B cell (primary cell): ENCODE results near the gene IFI35. TPM values are rescaled to one million over a fixed set of nuclear protein-coding genes. Genes with fewer than 3 reads are reported as not detected.

Experiments used
- ATAC-seq: fragments of 200-7000 bp; cut with Tn5 transposase; one replicate; pipeline ENCODE4 v1.10.0; 2021; ENCODE audit warnings: low read depth, mild to moderate bottlenecking, moderate number of reproducible peaks, moderate library complexity
- CTCF ChIA-PET: fragments of 350-600 bp; sonication (Branson Sonifier 250); formaldehyde crosslinking; loops from one replicate; lab custom pipeline; 2021; ENCODE audit warnings: antibody characterized with exemption, inconsistent platforms; lab: Charles Lee
- POLR2A ChIA-PET: fragments of 350-600 bp; sonication (Branson Sonifier 250); formaldehyde crosslinking; loops from one replicate; lab custom pipeline; 2021; ENCODE audit warnings: antibody characterized with exemption; lab: Charles Lee
- DNase-seq: peaks from one replicate; pipeline ENCODE4 v3.0.0; 2013
- H2AFZ ChIP-seq: 2 replicates; pipeline ENCODE4 v1.6.1; 2012; ENCODE audit warnings: mild to moderate bottlenecking, low read depth, low read length; ENCODE audit not compliant: insufficient read depth, poor library complexity, severe bottlenecking
- H3K27ac ChIP-seq, 2 donors: 1 replicate in 1 of 2; 2 replicates in 1 of 2; pipeline ENCODE4 v1.5.1; 2012 to 2013; ENCODE audit warnings: low read length in 2 of 2, mild to moderate bottlenecking in 2 of 2, moderate library complexity in 1 of 2
- H3K27me3 ChIP-seq, 4 experiments: fragments of 200-600 bp in 1 of 4; sonication (generic) in 1 of 4; replicated peaks in 1 of 4; 1 replicate in 2 of 4; 2 replicates in 2 of 4; pipeline versions ENCODE4 v1.6.1 to v1.7.0; 2013 to 2016; ENCODE audit warnings: low read length in 3 of 4, mild to moderate bottlenecking in 2 of 4, mixed read lengths in 1 of 4, moderate library complexity in 1 of 4; ENCODE audit not compliant: insufficient read depth in 4 of 4, control insufficient read depth in 3 of 4; ENCODE audit errors: control extremely low read depth in 1 of 4
- H3K36me3 ChIP-seq, 2 experiments: replicated peaks in 1 of 2; 1 replicate in 1 of 2; 2 replicates in 1 of 2; pipeline versions ENCODE4 v1.6.1 to v1.7.1; 2013; ENCODE audit warnings: low read length in 1 of 2; ENCODE audit not compliant: insufficient read depth in 2 of 2, control insufficient read depth in 1 of 2; ENCODE audit errors: control extremely low read depth in 1 of 2, extremely low read depth in 1 of 2
- H3K4me1 ChIP-seq, 2 donors: fragments of 200-600 bp in 1 of 2; sonication (generic) in 1 of 2; 1 replicate in 1 of 2; 2 replicates in 1 of 2; pipeline versions ENCODE4 v1.5.1 to v1.6.1; 2013 to 2017; ENCODE audit warnings: low read length in 2 of 2; ENCODE audit not compliant: control insufficient read depth in 2 of 2, insufficient read depth in 2 of 2
- H3K4me2 ChIP-seq: replicated peaks from 2 replicates; pipeline ENCODE3; 2012; ENCODE audit warnings: mild to moderate bottlenecking, low read depth, low read length; ENCODE audit not compliant: poor library complexity, severe bottlenecking
- H3K4me3 ChIP-seq, 5 experiments: fragments of 200-600 bp in 1 of 5; sonication (generic) in 1 of 5; 1 replicate in 3 of 5; 2 replicates in 2 of 5; pipeline versions ENCODE4 v1.5.1 to v1.7.0; 2011 to 2016; ENCODE audit warnings: low read length in 4 of 5, mild to moderate bottlenecking in 4 of 5, low read depth in 2 of 5, control low read depth in 1 of 5, moderate library complexity in 1 of 5; ENCODE audit not compliant: insufficient read depth in 1 of 5; ENCODE audit errors: control extremely low read depth in 1 of 5, extremely low read depth in 1 of 5
- H3K79me2 ChIP-seq: fragments of 200-600 bp; sonication (generic); one replicate; pipeline ENCODE4 v1.6.0; 2016; ENCODE audit warnings: low read length; ENCODE audit not compliant: control insufficient read depth, insufficient read depth
- H3K9ac ChIP-seq: fragments of 200-600 bp; sonication (generic); 2 replicates; pipeline ENCODE4 v1.6.1; 2017; ENCODE audit warnings: mild to moderate bottlenecking, low read length, moderate library complexity
- H3K9me3 ChIP-seq, 3 donors: one replicate each; pipeline versions ENCODE4 v1.6.1 to v1.7.1; 2013; ENCODE audit warnings: low read length in 2 of 3; ENCODE audit not compliant: control insufficient read depth in 2 of 3, insufficient read depth in 1 of 3; ENCODE audit errors: control extremely low read depth in 1 of 3
- H4K20me1 ChIP-seq: 2 replicates; pipeline ENCODE4 v1.6.0; 2012; ENCODE audit warnings: mild to moderate bottlenecking, low read length; ENCODE audit not compliant: insufficient read depth, control insufficient read depth, poor library complexity, severe bottlenecking
- H3K27ac Mint-ChIP-seq: one replicate; pipeline ENCODE4 v1.8.0; 2021; ENCODE audit warnings: mixed read lengths
- H3K27me3 Mint-ChIP-seq: one replicate; pipeline ENCODE4 v1.8.0; 2021; ENCODE audit warnings: mixed read lengths
- H3K4me1 Mint-ChIP-seq: one replicate; pipeline ENCODE4 v1.8.0; 2021; ENCODE audit warnings: mixed read lengths
- H3K4me3 Mint-ChIP-seq: one replicate; pipeline ENCODE4 v1.8.0; 2021; ENCODE audit warnings: mixed read lengths
- H3K9me3 Mint-ChIP-seq: one replicate; pipeline ENCODE4 v1.8.0; 2022; ENCODE audit warnings: mixed read lengths; ENCODE audit not compliant: insufficient read depth
- EZH2 ChIP-seq: IDR thresholded peaks from 2 replicates; pipeline ENCODE4 v1.6.1; 2012; ENCODE audit warnings: borderline replicate concordance, low read depth, mild to moderate bottlenecking, moderate library complexity, low read length; ENCODE audit not compliant: insufficient read depth, poor library complexity, severe bottlenecking
- WGBS: methylation state at CpG from one replicate; pipeline ENCODE4 v1.1.5; 2013; ENCODE audit warnings: missing lambda C conversion rate; ENCODE audit not compliant: insufficient coverage; 5-methylcytosine and 5-hydroxymethylcytosine counted together
- intact Hi-C: fragments of 100-400 bp; cut with micrococcal nuclease; formaldehyde crosslinking; loops from one replicate; pipeline ENCODE4 v1.10.0; 2022
- polyA plus RNA-seq: library from polyadenylated mRNA; depleted of rRNA; stranded (reverse); fragments of >200 nt; gene quantifications from 2 replicates; pipeline ENCODE4 v1.2.3, GENCODE V29; 2012
- total RNA-seq, 2 donors: library from RNA; stranded (reverse); fragments of 120-200 nt in 1 of 2; gene quantifications; 1 replicate in 1 of 2; 2 replicates in 1 of 2; pipeline versions ENCODE4 v1.2.3 to v1.2.4, GENCODE V29; 2013 to 2022
- TF ChIP-seq, protein P1 (sequence below): fragments of 200-600 bp; IDR thresholded peaks from one replicate; pipeline ENCODE4 v1.8.0; 2022; ENCODE audit warnings: antibody characterized with exemption, mild to moderate bottlenecking

IFI35 gene
- total and polyA plus RNA-seq, 2 donors (not counting 1 experiment from before 2014, with no cell fraction given), result 37.2 to 42.2 TPM

DNA sequence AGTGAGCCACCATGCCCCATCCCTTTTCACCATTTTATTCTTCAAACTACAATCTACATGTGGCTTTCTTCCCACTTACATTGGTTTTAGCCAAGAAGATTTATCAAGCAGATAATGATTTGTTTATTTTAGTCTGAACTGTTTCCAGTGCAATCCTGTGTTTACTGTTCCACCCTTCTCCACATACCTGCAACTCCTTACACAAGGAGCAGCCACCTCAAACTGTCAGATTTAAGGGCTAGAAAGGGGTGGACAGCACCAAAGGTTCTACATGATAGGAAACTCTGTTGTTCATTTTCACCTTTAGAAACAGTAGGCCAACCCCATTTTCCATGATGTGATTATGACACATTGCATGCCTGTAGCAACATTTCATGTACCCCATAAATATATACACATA, 24.3 kb upstream of the IFI35 start:
- CTCF ChIA-PET, result no interaction called here
- DNase-seq (no peak), ATAC-seq (no peak)
- no peaks in the 10 kb centered on the region for H3K9me3 ChIP-seq
- no peak overlapping the region for H3K9ac ChIP-seq
- H3K27me3 ChIP-seq, result no peaks in the 10 kb centered on the region
- no peak overlapping the region for H3K4me3 ChIP-seq
- intact Hi-C loops, result loop anchor here (10.0 kb wide), 1 partner anchor 307 kb away; the partner anchor contains the start of gene PLEKHH3
- peak overlapping the region; percentile 93 for H3K4me2 ChIP-seq
- H4K20me1 ChIP-seq, result no peaks in the 10 kb centered on the region
- no peak overlapping the region for H2AFZ ChIP-seq
- H3K27me3 Mint-ChIP-seq, result no peaks in the 10 kb centered on the region
- peak overlapping the region; percentile 19 to 86 for H3K27ac ChIP-seq
- TF ChIP-seq, protein P1, sequence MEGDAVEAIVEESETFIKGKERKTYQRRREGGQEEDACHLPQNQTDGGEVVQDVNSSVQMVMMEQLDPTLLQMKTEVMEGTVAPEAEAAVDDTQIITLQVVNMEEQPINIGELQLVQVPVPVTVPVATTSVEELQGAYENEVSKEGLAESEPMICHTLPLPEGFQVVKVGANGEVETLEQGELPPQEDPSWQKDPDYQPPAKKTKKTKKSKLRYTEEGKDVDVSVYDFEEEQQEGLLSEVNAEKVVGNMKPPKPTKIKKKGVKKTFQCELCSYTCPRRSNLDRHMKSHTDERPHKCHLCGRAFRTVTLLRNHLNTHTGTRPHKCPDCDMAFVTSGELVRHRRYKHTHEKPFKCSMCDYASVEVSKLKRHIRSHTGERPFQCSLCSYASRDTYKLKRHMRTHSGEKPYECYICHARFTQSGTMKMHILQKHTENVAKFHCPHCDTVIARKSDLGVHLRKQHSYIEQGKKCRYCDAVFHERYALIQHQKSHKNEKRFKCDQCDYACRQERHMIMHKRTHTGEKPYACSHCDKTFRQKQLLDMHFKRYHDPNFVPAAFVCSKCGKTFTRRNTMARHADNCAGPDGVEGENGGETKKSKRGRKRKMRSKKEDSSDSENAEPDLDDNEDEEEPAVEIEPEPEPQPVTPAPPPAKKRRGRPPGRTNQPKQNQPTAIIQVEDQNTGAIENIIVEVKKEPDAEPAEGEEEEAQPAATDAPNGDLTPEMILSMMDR, result no peak
- no peak for TF ChIP-seq EZH2
- peaks cover 61% of the 10 kb centered on the region for H3K4me1 Mint-ChIP-seq
- peaks cover 0 to 7% of the 10 kb centered on the region in 2 experiments for H3K36me3 ChIP-seq
- POLR2A ChIA-PET, result interaction anchor here (0.7 kb wide), 1 partner anchor 1156 kb away, joined by 5 read pairs; no protein-coding TSS in a partner anchor
- peaks cover 60 to 71% of the 10 kb centered on the region in 2 donors for H3K4me1 ChIP-seq
- peak overlapping the region; percentile 99 for H3K4me3 Mint-ChIP-seq
- peaks cover 58% of the 10 kb centered on the region for H3K79me2 ChIP-seq
- peak overlapping the region; percentile 71 for H3K27ac Mint-ChIP-seq
- no peaks in the 10 kb centered on the region for H3K9me3 Mint-ChIP-seq

GRCh38 chr17:42985225-42985624, 21.4 kb upstream of the IFI35 start:
- no peaks in the 10 kb centered on the region for H3K9me3 Mint-ChIP-seq
- Histone ChIP-seq H2AFZ (no peak overlapping the region), H3K79me2 (peaks cover 79% of the 10 kb centered on the region), H4K20me1 (no peaks in the 10 kb centered on the region), H3K4me2 (peak overlapping the region; percentile 74), H3K9me3 (no peaks in the 10 kb centered on the region), H3K27ac (peak overlapping the region; percentile 58 to 77), H3K4me1 (peaks cover 57 to 64% of the 10 kb centered on the region in 2 donors), H3K36me3 (peaks cover 16 to 35% of the 10 kb centered on the region in 2 experiments), H3K27me3 (no peaks in the 10 kb centered on the region), H3K9ac (peak overlapping the region; percentile 58), H3K4me3 (peak overlapping the region; percentile 22 to 59 (median 46))
- H3K27ac Mint-ChIP-seq, result peak overlapping the region; percentile 91
- peaks cover 58% of the 10 kb centered on the region for H3K4me1 Mint-ChIP-seq
- intact Hi-C loops, result loop anchor here (1.0 to 10.0 kb wide), 2 partner anchors 13 to 310 kb away; partner anchors contain the start of genes PLEKHH3 and RPL27
- DNase-seq, result peak; percentile 87
- WGBS, result no CpG with 5 or more reads among the region's 1 CpG
- ATAC-seq, result peak; percentile 53
- no peaks in the 10 kb centered on the region for H3K27me3 Mint-ChIP-seq
- peak overlapping the region; percentile 86 for H3K4me3 Mint-ChIP-seq
- POLR2A ChIA-PET, result interaction anchor here (0.7 to 2.6 kb wide), 9 partner anchors 13 to 791 kb away, joined by 3 to 24 read pairs (median 5); partner anchors contain the start of genes GHDC, RPL27 and VAT1
- CTCF ChIA-PET, result interaction anchor here (0.7 to 6.5 kb wide), 6 partner anchors 12 to 431 kb away, joined by 3 to 54 read pairs (median 5); partner anchors contain the start of genes RPL27 and VAT1
- no peak for TF ChIP-seq EZH2
- TF ChIP-seq, protein P1, result no peak
